ENCODE data around the gene UPB1. TPM values are rescaled to one million over a fixed set of nuclear protein-coding genes. Genes with fewer than 3 reads are reported as not detected.

UPB1 gene
- total and polyA plus RNA-seq, 10 of the 15 experiments (the other 5 are each of a cell fraction or from before 2014, with no cell fraction given): 0.89 to 20.5 (median 3.1) TPM

DNA sequence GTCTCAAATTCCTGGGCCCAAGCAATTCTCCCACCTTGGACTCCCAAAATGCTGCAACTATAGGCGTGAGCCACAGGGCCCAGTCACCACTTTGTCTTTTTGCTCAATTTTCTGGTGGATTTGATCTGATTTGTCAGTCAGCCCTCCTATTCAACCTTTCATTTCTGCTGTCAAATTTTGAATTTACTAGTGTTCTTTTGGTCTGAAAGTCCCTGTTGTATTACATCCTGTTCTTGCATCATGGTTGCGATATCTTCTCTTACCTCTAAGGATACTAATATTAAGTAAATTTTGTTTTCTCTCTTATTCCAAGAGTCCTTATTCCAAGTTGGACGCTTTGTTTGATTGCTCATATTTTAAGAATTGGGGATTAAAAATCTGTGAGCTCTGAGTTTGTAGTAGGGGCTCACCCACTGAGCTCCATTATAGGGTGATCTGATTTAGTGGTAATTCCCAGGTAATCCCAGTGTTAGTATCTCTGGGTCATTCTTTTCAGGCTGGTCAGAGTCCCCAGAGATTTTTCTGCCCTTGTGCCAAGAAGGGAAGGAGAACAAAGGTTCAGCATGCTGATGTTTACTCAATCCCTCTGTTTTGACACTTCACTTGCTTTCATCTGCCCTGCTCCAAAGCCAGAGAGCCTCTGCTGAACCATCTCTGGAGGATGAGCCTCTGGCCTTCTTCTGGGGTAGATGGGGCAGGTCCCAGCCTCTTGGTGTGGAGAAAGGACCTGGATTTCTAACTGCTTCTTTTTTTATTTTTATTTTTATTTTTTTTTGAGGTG, 10.0 kb downstream of the UPB1 start:
- Histone ChIP-seq H3K9ac (ENCODE audit: control insufficient read depth, insufficient read depth, low read length) (no peak overlapping the region), H3K4me3 (no peak overlapping the region), H3K36me3 (ENCODE audit: control insufficient read depth in 2 of 2, insufficient read depth in 2 of 2, low read length in 1 of 2) (no peaks in the 10 kb centered on the region), H3K4me2 (ENCODE audit: control insufficient read depth, insufficient read depth) (no peak overlapping the region; the same call in none of the 2 replicates), H4K20me1 (ENCODE audit: control insufficient read depth, insufficient read depth) (no peaks in the 10 kb centered on the region), H3K27me3 (replicated peaks in 1 of 2; ENCODE audit: control insufficient read depth in 2 of 2, insufficient read depth in 2 of 2, low read length in 1 of 2) (no peaks in the 10 kb centered on the region; a peak in 1 of 4 replicates), H3K4me1 (ENCODE audit: control insufficient read depth, insufficient read depth, low read length) (peaks cover 39% of the 10 kb centered on the region), H3K9me3 (replicated peaks; ENCODE audit: control insufficient read depth, insufficient read depth, low read length) (no peaks in the 10 kb centered on the region), H3K27ac (ENCODE audit: control insufficient read depth, insufficient read depth) (peak overlapping the region; percentile 24; the same call in 1 of the 2 replicates), H2AFZ (ENCODE audit: control insufficient read depth, low read depth, low read length) (no peak overlapping the region), H3K79me2 (ENCODE audit: control insufficient read depth, insufficient read depth, low read length) (no peaks in the 10 kb centered on the region)
- no peak for FAIRE-seq
- no peak for ATAC-seq
- intact Hi-C loops (cut with micrococcal nuclease; ENCODE audit: unreplicated experiment): no loop called here
- ChIA-PET CTCF (interaction anchor here (0.8 to 14.8 kb wide), 9 partner anchors 9 to 178 kb away, joined by 3 to 332 read pairs (median 4); partner anchors contain the start of gene ADORA2A), RAD21 (ENCODE audit: unreplicated experiment) (interaction anchor here (1.4 to 8.3 kb wide), 6 partner anchors 10 to 80 kb away, joined by 3 to 111 read pairs (median 53); partner anchors contain the start of genes ADORA2A and SNRPD3), POLR2A (interaction anchor here (0.6 to 6.7 kb wide), 8 partner anchors 10 to 79 kb away, joined by 3 to 48 read pairs (median 8); partner anchors contain the start of gene ADORA2A), SMC1A (ENCODE audit: uncharacterized antibody, unreplicated experiment) (interaction anchor here (1.0 to 8.2 kb wide), 13 partner anchors 9 to 220 kb away, joined by 3 to 122 read pairs (median 5); no protein-coding TSS in a partner anchor)
- DNase-seq (ENCODE audit: low read depth, low spot score): no peak
- WGBS (ENCODE audit: insufficient coverage, insufficient replicate concordance, low lambda C conversion rate, missing lambda C conversion rate): 93% methylated on average over 3 of the region's 3 CpGs
- TF ChIP-seq, protein P1, sequence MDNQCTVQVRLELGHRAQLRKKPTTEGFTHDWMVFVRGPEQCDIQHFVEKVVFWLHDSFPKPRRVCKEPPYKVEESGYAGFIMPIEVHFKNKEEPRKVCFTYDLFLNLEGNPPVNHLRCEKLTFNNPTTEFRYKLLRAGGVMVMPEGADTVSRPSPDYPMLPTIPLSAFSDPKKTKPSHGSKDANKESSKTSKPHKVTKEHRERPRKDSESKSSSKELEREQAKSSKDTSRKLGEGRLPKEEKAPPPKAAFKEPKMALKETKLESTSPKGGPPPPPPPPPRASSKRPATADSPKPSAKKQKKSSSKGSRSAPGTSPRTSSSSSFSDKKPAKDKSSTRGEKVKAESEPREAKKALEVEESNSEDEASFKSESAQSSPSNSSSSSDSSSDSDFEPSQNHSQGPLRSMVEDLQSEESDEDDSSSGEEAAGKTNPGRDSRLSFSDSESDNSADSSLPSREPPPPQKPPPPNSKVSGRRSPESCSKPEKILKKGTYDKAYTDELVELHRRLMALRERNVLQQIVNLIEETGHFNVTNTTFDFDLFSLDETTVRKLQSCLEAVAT (IDR thresholded peaks at IDR 0.05): no peak
- TF ChIP-seq TAF1 (IDR thresholded peaks at IDR 0.05; ENCODE audit: borderline replicate concordance, low read depth, low read length) (no peak), POLR2AphosphoS5 (IDR thresholded peaks at IDR 0.05; ENCODE audit: low read length) (no peak), CEBPB (IDR thresholded peaks at IDR 0.05; ENCODE audit: borderline replicate concordance in 1 of 2, low read depth in 2 of 2, low read length in 2 of 2) (peak in 1 of 2 experiments; percentile 13; a peak in 1 of 4 replicates)
- in situ Hi-C loops (cut with MboI): no loop called here
- no TSS peak for BruUV-seq (replicated peaks)

Measured in GM12878 (cell line).